Memory B cell (primary cell): ENCODE measurements around the gene CLEC7A.

Experiments
- ATAC-seq: fragments of 150-1000 bp; cut with Tn5 transposase; 2 replicates; pipeline ENCODE4 v1.10.0; 2021; ENCODE audit warnings: low read depth, mild to moderate bottlenecking, moderate library complexity
- DNase-seq, 2 donors: peaks; one replicate each; pipeline ENCODE4 v3.0.0; 2022; ENCODE audit warnings: low spot score in 2 of 2
- H3K27ac Mint-ChIP-seq: one replicate; pipeline ENCODE4 v1.8.0; 2022; ENCODE audit warnings: mild to moderate bottlenecking, moderate library complexity, mixed read lengths
- H3K27me3 Mint-ChIP-seq: one replicate; pipeline ENCODE4 v1.8.0; 2022; ENCODE audit warnings: mixed read lengths
- H3K36me3 Mint-ChIP-seq: one replicate; pipeline ENCODE4 v1.8.0; 2022; ENCODE audit warnings: mild to moderate bottlenecking, mixed read lengths
- H3K4me1 Mint-ChIP-seq: one replicate; pipeline ENCODE4 v1.8.0; 2022; ENCODE audit warnings: mixed read lengths
- H3K4me3 Mint-ChIP-seq: one replicate; pipeline ENCODE4 v1.8.0; 2022; ENCODE audit warnings: mild to moderate bottlenecking, moderate library complexity, mixed read lengths
- H3K9me3 Mint-ChIP-seq: one replicate; pipeline ENCODE4 v1.8.0; 2022; ENCODE audit warnings: mixed read lengths

Gene CLEC7A

DNA sequence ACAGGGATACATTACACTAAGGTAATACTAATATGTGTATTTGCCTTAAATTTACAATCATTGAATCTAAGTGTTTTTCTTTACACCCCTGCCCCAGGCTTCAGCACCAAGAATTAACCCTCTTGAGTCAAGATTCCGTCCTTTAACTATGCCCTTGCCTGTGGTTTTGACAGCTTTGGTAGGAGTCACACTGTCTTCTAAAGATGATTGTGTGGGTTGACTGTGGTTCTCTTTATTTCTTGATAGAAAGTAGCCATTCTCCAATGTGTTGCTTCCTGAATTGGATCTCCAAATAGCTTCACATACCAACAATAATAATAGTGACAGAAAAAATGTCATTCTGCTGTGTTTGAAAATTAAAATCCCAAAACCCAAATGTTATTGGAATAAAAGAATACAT is 3.6 kb downstream of the CLEC7A start:
- Mint-ChIP-seq H3K4me1 (peaks cover 12% of the 10 kb centered on the region), H3K27me3 (peaks cover 15% of the 10 kb centered on the region), H3K4me3 (no peak overlapping the region), H3K27ac (no peak overlapping the region), H3K36me3 (no peaks in the 10 kb centered on the region), H3K9me3 (no peaks in the 10 kb centered on the region)
- ATAC-seq (no peak), DNase-seq (no peak)

DNA sequence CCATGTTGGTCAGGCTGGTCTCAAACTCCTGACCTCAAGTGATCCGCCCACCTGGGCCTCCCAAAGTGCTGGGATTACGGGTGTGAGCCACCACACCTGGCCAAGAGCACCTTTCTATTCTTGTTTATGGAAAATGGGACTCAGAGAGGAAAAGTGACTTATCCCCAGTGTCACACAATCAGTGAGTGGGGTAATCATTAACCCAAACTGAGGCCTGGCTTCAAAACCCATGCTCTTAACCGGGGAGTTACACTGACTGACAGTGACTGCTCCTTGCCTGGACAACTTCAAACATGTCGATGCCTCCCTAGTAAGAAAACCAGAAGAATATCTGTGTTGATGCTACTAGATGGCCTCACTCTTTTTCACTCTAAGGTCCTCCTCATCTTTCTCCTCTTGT is 7.3 kb downstream of the CLEC7A start:
- Mint-ChIP-seq H3K27ac (no peak overlapping the region), H3K4me3 (no peak overlapping the region), H3K36me3 (peaks cover 4% of the 10 kb centered on the region), H3K9me3 (peaks cover 6% of the 10 kb centered on the region), H3K27me3 (peaks cover 11% of the 10 kb centered on the region), H3K4me1 (peaks cover 5% of the 10 kb centered on the region)
- ATAC-seq (no peak), DNase-seq (no peak)

DNA sequence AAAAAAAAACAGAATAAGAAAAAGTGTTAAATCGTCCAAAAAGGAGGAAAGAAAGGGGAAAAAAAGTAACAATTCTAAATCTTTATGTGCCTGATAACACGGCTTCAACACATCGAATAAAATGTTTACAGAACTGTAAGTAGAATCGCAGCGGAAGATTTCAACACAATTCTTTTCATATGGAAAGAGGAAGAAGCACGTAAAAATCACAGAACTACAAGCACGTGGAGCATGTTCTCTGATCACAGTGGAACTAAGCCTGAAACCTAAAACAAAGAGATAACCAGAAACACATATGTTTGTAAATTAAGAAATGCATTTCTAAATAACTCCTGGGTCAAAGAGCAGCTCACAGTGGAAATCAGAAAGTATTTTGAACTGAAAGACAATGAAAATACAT is 8.7 kb downstream of the CLEC7A start:
- no peak overlapping the region for H3K4me3 Mint-ChIP-seq
- H3K4me1 Mint-ChIP-seq: peaks cover 5% of the 10 kb centered on the region
- ATAC-seq (no peak), DNase-seq (no peak)
- H3K27me3 Mint-ChIP-seq: peaks cover 7% of the 10 kb centered on the region
- H3K36me3 Mint-ChIP-seq: peaks cover 4% of the 10 kb centered on the region
- H3K9me3 Mint-ChIP-seq: peaks cover 6% of the 10 kb centered on the region
- H3K27ac Mint-ChIP-seq: no peak overlapping the region

DNA sequence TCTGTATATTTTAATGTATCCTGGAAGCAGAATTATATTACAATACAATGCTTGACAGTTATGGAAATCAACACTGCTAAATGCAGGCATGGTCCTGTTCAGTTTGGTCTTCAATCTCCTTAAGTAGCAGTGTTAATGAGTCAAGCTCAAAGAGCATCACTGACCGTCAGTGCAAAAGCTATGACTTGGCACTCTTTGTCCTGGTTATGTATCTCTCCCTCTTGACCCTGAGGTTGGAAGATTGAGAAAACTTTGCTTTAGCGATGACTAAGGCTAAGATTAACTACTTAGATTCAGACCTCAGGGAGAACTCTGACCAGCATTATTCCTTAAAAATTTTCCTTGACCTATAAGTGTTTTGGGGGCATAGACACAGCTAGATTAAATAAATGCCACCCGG is 10.9 kb downstream of the CLEC7A start:
- no peak for ATAC-seq
- peaks cover 5% of the 10 kb centered on the region for H3K4me1 Mint-ChIP-seq
- H3K9me3 Mint-ChIP-seq: peaks cover 6% of the 10 kb centered on the region
- no peak for DNase-seq
- no peak overlapping the region for H3K27ac Mint-ChIP-seq
- no peak overlapping the region for H3K4me3 Mint-ChIP-seq
- H3K36me3 Mint-ChIP-seq: peaks cover 4% of the 10 kb centered on the region
- H3K27me3 Mint-ChIP-seq: peaks cover 6% of the 10 kb centered on the region

DNA sequence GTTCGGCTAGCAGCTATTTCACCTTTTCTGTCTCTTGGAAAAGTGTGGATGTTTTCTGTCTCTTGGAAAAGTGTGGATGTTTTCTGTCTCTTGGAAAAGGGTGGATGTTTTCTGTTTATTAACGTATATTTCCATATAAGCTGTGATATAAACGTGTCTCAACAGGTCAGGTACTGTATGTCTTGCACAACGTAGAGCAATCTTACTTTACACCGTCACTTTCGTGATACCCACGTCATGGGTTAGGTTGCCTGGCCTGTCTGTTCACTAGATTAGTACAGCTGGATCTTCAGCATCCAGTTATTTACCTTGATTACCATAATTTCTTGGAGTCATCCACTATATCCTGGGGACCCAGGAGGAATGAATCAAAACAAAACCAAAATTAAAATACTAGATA is 14.1 kb downstream of the CLEC7A start:
- no peak overlapping the region for H3K4me3 Mint-ChIP-seq
- H3K4me1 Mint-ChIP-seq: peaks cover under 1% of the 10 kb centered on the region
- DNase-seq (no peak), ATAC-seq (no peak)
- H3K9me3 Mint-ChIP-seq: peaks cover 6% of the 10 kb centered on the region
- H3K27ac Mint-ChIP-seq: no peak overlapping the region
- no peaks in the 10 kb centered on the region for H3K36me3 Mint-ChIP-seq
- peaks cover 9% of the 10 kb centered on the region for H3K27me3 Mint-ChIP-seq

DNA sequence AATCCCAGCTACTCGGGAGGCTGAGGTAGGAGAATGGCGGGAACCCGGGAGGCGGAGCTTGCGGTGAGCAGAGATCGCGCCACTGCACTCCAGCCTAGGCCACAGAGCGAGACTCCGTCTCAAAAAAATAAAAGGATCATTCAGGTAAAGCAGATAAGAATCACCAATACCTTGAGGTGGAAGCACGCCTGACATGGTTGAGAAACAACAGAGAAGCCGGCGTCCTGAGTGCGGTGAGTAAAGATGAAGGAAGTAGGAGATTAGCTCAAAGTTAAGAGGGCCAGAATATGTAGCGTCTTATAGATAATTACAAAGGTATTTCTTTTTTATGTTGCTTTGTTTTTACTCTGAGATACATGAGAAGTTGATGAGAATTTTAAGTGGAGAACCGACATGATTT is 14.7 kb downstream of the CLEC7A start:
- H3K36me3 Mint-ChIP-seq: no peaks in the 10 kb centered on the region
- H3K9me3 Mint-ChIP-seq: peaks cover 6% of the 10 kb centered on the region
- H3K4me1 Mint-ChIP-seq: no peaks in the 10 kb centered on the region
- ATAC-seq (no peak), DNase-seq (no peak)
- H3K4me3 Mint-ChIP-seq: no peak overlapping the region
- H3K27me3 Mint-ChIP-seq: peaks cover 9% of the 10 kb centered on the region
- no peak overlapping the region for H3K27ac Mint-ChIP-seq

DNA sequence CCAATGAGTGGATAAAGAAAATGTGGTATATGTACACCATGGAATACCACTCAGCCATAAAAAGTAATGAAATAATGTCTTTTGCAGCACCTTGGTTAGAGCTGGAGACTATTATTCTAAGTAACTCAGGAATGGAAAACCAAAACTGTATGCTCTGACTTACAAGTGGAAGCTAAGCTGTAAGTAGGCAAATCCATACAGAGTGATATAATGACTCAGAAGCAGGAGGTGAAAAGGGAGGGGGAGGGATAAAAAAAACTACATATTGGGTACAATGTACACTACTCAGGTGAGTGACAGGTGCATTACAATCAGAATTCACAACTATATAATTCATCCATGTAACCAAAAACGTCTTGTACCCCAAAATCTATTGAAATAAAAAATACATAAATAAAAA is 16.1 kb downstream of the CLEC7A start:
- Mint-ChIP-seq H3K4me1 (no peaks in the 10 kb centered on the region), H3K9me3 (peaks cover 1% of the 10 kb centered on the region), H3K36me3 (no peaks in the 10 kb centered on the region), H3K4me3 (no peak overlapping the region), H3K27ac (no peak overlapping the region), H3K27me3 (peaks cover 8% of the 10 kb centered on the region)
- ATAC-seq: no peak
- DNase-seq: no peak

DNA sequence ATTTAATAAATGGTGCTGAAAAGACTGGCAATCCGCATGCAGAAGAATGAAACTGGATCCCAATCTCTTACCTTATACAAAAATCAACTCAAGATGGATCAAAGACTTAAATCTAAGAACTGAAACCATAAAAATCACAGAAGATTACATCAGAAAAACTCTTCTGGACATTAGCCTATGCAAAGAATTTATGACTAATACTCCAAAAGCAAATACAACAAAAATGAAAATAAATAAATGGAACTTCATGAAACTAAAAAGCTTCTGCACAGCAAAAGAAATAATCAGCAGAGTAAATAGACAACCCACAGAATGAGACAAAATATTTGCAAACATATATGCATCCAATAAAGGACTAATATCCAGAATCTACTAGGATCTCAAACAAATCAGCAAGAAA is 16.9 kb downstream of the CLEC7A start:
- ATAC-seq (no peak), DNase-seq (no peak)
- H3K36me3 Mint-ChIP-seq: no peaks in the 10 kb centered on the region
- peaks cover 1% of the 10 kb centered on the region for H3K9me3 Mint-ChIP-seq
- peaks cover 8% of the 10 kb centered on the region for H3K27me3 Mint-ChIP-seq
- H3K27ac Mint-ChIP-seq: no peak overlapping the region
- H3K4me3 Mint-ChIP-seq: no peak overlapping the region
- no peaks in the 10 kb centered on the region for H3K4me1 Mint-ChIP-seq

DNA sequence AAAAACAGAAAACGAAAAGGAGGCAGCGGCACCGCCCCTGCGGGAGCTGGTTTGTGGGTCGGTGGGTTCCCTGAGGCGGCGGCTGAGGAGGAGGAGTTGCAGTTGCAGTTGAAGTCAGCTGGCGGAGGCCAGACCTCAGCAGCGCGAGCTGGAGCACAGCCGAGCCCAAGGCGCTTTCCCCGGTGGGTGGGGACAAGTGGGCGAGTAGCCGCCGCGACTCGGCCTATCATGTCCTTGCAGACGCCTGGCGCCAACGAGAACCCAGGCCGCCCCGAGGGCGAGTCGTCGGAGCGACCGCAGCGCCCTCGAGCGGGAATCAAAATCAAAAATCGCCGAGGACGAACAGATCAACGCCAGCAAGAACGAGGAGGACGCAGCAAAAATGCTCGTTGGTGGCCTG is 18.5 kb downstream of the CLEC7A start:
- peaks cover 12% of the 10 kb centered on the region for H3K27me3 Mint-ChIP-seq
- ATAC-seq: no peak
- H3K36me3 Mint-ChIP-seq: no peaks in the 10 kb centered on the region
- no peak for DNase-seq
- H3K4me1 Mint-ChIP-seq: no peaks in the 10 kb centered on the region
- no peak overlapping the region for H3K4me3 Mint-ChIP-seq
- H3K9me3 Mint-ChIP-seq: peaks cover 4% of the 10 kb centered on the region
- no peak overlapping the region for H3K27ac Mint-ChIP-seq

DNA sequence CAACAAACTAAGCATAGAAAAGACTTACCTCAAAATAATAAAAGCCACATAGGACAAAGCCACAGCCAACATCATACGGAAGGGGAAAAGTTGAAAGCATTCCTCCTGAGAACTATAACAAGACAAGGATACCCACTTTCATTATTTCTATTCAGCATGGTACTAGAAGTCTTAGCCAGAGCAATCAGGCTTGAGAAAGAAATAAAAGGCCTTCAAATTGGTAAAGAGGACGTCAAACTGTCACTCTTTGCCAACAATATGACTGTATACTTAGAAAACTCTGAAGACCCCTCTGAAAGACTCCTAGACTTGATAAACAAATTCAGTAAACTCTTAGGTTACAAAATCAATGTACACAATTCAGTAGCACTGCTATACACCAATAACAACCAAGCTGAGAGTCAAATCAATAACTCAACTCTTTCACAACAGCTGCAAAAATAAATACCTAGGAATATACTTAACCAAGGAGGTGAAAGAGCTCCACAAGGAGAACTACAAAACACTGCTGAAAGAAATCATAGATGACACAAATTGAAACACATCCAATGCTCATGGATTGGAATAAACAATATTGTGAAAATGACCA is 19.6 kb downstream of the CLEC7A start:
- peaks cover 4% of the 10 kb centered on the region for H3K9me3 Mint-ChIP-seq
- H3K4me1 Mint-ChIP-seq: no peaks in the 10 kb centered on the region
- H3K27ac Mint-ChIP-seq: no peak overlapping the region
- no peak for ATAC-seq
- no peak for DNase-seq
- no peak overlapping the region for H3K4me3 Mint-ChIP-seq
- H3K36me3 Mint-ChIP-seq: no peaks in the 10 kb centered on the region
- H3K27me3 Mint-ChIP-seq: peaks cover 16% of the 10 kb centered on the region

DNA sequence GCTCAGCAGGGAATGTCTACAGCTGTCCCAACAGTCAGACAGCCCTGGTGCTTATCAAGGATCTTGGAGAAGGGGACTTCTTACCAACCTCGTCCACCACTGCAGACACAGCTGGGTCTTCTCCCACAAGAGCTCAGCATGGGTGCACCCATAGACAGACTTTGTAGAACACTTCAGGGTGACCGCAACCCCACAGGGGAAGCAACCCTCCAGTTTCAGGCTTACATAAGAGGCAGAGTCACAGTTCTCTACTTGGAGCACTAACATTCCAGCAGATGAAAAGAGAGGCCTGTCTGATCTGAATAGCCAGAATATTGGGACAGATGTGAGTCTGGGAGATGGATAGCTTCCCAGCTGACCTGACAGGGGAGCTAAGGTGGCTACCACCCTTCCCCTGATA is 27.7 kb downstream of the CLEC7A start:
- Mint-ChIP-seq H3K27ac (no peak overlapping the region), H3K4me3 (no peak overlapping the region)

DNA sequence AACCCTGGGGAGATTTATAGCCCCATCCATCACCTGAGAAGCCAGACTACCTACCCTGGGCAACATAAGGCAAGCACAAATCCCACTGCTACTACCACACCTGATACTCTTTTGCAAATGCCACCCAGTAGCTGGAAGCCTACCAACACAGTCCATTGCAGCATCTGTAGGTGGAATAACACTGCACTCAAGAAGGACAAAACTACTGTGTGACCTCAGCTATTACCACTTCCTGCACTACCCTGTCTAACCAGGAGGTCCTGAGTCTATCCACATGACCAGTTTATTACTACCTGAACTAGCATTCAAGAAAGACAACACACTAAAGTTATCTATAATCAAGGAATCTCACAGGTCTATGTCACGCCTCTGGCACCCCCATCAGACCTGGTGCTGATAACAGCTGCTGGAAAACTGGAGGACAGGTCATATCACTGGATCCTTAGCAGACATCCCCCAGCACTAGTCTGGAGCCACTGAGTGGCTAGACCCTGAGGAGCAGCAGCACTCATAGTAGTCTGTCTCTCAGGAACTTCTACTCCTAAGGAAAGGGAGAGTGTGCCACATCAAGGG is 28.3 kb downstream of the CLEC7A start:
- Mint-ChIP-seq H3K27ac (no peak overlapping the region), H3K4me1 (no peaks in the 10 kb centered on the region), H3K9me3 (peaks cover 2% of the 10 kb centered on the region), H3K36me3 (no peaks in the 10 kb centered on the region), H3K4me3 (no peak overlapping the region), H3K27me3 (peaks cover 17% of the 10 kb centered on the region)
- ATAC-seq (no peak), DNase-seq (no peak)

More for the DNA sequence above, 27.7 kb downstream of the CLEC7A start:
- DNase-seq: no peak
- Mint-ChIP-seq H3K9me3 (peaks cover 4% of the 10 kb centered on the region), H3K4me1 (no peaks in the 10 kb centered on the region), H3K27me3 (peaks cover 20% of the 10 kb centered on the region), H3K36me3 (no peaks in the 10 kb centered on the region)
- no peak for ATAC-seq

DNA sequence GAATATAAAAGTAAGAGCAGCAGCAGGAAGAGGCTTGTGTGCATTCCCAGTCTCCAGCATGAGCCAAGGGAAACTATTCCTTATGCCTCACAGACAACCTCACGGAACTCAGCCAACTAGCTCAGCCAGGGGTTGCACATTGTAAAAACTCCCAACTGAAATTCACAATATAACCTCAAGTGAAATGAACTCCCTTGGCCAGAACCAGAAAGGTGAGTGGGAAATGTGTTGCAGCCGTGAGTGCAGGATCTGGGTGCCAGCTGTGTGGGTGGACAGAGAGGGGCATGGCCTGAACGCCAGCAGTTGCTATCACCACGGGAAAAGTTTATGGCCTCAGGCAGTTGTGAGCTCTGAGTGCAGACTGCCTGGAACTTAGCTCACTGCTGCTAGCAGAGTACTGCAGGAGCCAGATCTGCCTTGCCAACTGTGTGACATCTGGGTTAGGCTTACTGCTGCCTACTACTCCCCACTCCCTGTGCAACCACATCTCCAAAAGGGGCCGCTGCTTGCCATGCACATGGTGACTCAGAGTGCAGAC is 28.9 kb downstream of the CLEC7A start:
- ATAC-seq (no peak), DNase-seq (no peak)
- H3K4me3 Mint-ChIP-seq: no peak overlapping the region
- H3K9me3 Mint-ChIP-seq: peaks cover 2% of the 10 kb centered on the region
- peaks cover 17% of the 10 kb centered on the region for H3K27me3 Mint-ChIP-seq
- no peak overlapping the region for H3K27ac Mint-ChIP-seq
- no peaks in the 10 kb centered on the region for H3K36me3 Mint-ChIP-seq
- H3K4me1 Mint-ChIP-seq: no peaks in the 10 kb centered on the region

DNA sequence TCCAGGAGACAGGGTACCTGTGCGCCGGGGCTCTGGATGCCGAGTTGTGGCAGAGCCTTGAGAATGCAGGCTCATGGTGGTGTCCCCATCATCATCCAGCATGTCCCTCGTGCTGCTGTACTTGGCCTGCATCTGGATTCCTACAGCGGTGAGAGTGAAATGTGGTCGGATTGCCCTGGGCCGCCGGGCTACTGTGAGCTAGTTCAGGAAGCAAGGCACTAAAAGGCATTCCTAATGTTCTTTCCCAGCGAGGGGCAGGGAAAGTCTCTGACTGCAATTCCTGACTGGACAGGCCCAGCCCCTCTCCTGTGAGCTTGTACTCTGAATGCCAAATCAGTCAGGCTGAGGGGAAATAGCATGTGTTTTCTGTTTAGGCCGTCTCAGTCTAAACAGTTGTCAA is 31.2 kb downstream of the CLEC7A start, which contains the start of gene CLEC1A:
Gene CLEC1A, minus strand, starts transcription at position 195 of the 400 bp plus-strand sequence. Its CDS starts 63 bp downstream, at position 132.
- no peak within 1 kb of the TSS for H3K4me3 Mint-ChIP-seq
- H3K27me3 Mint-ChIP-seq: peaks cover 7% of the 10 kb centered on the region
- DNase-seq: no peak

DNA sequence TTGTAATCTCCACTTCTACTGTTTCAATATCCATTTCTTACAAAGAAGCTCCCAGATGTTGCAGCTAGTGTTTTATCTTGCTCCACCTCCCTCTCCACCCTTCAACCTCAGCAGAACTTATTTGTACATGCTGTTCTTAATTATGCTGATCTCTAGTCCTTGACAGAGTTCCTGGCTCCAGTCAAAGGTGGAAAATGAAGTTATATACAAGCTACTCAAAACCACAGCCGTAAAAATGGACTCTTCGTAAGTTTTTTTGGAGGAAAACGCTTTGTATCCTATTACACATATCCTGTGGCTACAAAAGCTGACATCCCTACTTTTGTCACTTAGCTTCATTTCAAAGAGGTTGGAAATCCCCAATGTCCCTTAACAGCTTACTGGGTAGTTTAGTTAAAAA is 32.5 kb downstream of the CLEC7A start:
- Mint-ChIP-seq H3K4me3 (no peak overlapping the region), H3K4me1 (no peaks in the 10 kb centered on the region), H3K36me3 (no peaks in the 10 kb centered on the region), H3K9me3 (no peaks in the 10 kb centered on the region), H3K27me3 (peaks cover 3% of the 10 kb centered on the region), H3K27ac (no peak overlapping the region)
- ATAC-seq (no peak), DNase-seq (no peak)

More for the DNA sequence above, 31.2 kb downstream of the CLEC7A start, which contains the start of gene CLEC1A:
- Mint-ChIP-seq H3K4me1 (no peaks in the 10 kb centered on the region), H3K36me3 (no peaks in the 10 kb centered on the region), H3K9me3 (peaks cover under 1% of the 10 kb centered on the region), H3K27ac (no peak within 1 kb of the TSS)
- no peak for ATAC-seq
